ENCODE measurements around the gene CBR1.
"Not testable (repeated sequence)": the region's sequence is repeated elsewhere in the genome, so short reads cannot be mapped to it uniquely, and the experiment has no call there.

Gene CBR1

GRCh38 chr21:36079671-36080070 lies 9.8 kb downstream of the CBR1 start:
- H3K36me3 Mint-ChIP-seq: peaks cover 11% of the 10 kb centered on the region
- H3K27ac Mint-ChIP-seq: peak overlapping the region; percentile 99
- DNase-seq: no peak
- H3K27me3 Mint-ChIP-seq: no peaks in the 10 kb centered on the region
- peaks cover 51% of the 10 kb centered on the region for H3K4me1 Mint-ChIP-seq
- H3K4me3 Mint-ChIP-seq: peak overlapping the region; percentile 74
- H3K9me3 Mint-ChIP-seq: no peaks in the 10 kb centered on the region
- CTCF ChIA-PET: interaction anchor here (0.8 to 2.0 kb wide), 3 partner anchors 9 to 33 kb away, joined by 4 to 6 read pairs (median 5); no protein-coding TSS in a partner anchor

GRCh38 chr21:36080386-36080785 lies 10.6 kb downstream of the CBR1 start:
- Mint-ChIP-seq H3K9me3 (no peaks in the 10 kb centered on the region), H3K27ac (peak overlapping the region; percentile 99), H3K36me3 (peaks cover 9% of the 10 kb centered on the region), H3K4me1 (peaks cover 49% of the 10 kb centered on the region), H3K27me3 (no peaks in the 10 kb centered on the region), H3K4me3 (no peak overlapping the region)
- CTCF ChIA-PET: interaction anchor here (0.8 kb wide), 1 partner anchor 38 kb away, joined by 4 read pairs; no protein-coding TSS in a partner anchor
- DNase-seq: no peak

GRCh38 chr21:36082237-36082664 lies 12.4 kb downstream of the CBR1 start:
- H3K9me3 Mint-ChIP-seq: no peaks in the 10 kb centered on the region
- H3K4me1 Mint-ChIP-seq: peaks cover 43% of the 10 kb centered on the region
- DNase-seq: no peak
- CTCF ChIA-PET: no interaction called here
- H3K27me3 Mint-ChIP-seq: no peaks in the 10 kb centered on the region
- no peak overlapping the region for H3K4me3 Mint-ChIP-seq
- peaks cover 6% of the 10 kb centered on the region for H3K36me3 Mint-ChIP-seq
- no peak overlapping the region for H3K27ac Mint-ChIP-seq

- no peak overlapping the region for H3K27ac Mint-ChIP-seq
Measured at GRCh38 chr21:36087362-36088138, 17.7 kb downstream of the CBR1 start.

GRCh38 chr21:36089946-36090345 lies 20.1 kb downstream of the CBR1 start:
- CTCF ChIA-PET: interaction anchor here (0.7 kb wide), 1 partner anchor 162 kb away, joined by 3 read pairs; no protein-coding TSS in a partner anchor
- Mint-ChIP-seq H3K27ac (no peak overlapping the region), H3K9me3 (peaks cover 12% of the 10 kb centered on the region), H3K4me3 (no peak overlapping the region), H3K27me3 (peaks cover 14% of the 10 kb centered on the region), H3K36me3 (no peaks in the 10 kb centered on the region), H3K4me1 (peaks cover 11% of the 10 kb centered on the region)
- DNase-seq: no peak

More at GRCh38 chr21:36087362-36088138, 17.7 kb downstream of the CBR1 start:
- Mint-ChIP-seq H3K36me3 (no peaks in the 10 kb centered on the region), H3K27me3 (peaks cover under 1% of the 10 kb centered on the region), H3K9me3 (no peaks in the 10 kb centered on the region), H3K4me1 (peaks cover 11% of the 10 kb centered on the region), H3K4me3 (no peak overlapping the region)
- CTCF ChIA-PET: interaction anchor here (1.0 to 1.1 kb wide), 2 partner anchors 14 to 16 kb away, joined by 3 read pairs; no protein-coding TSS in a partner anchor
- no peak for DNase-seq

- H3K27ac Mint-ChIP-seq: no peak overlapping the region
- no peak overlapping the region for H3K4me3 Mint-ChIP-seq
- no peak for DNase-seq
- CTCF ChIA-PET: no interaction called here
- H3K9me3 Mint-ChIP-seq: peaks cover 16% of the 10 kb centered on the region
- no peaks in the 10 kb centered on the region for H3K36me3 Mint-ChIP-seq
- H3K4me1 Mint-ChIP-seq: no peaks in the 10 kb centered on the region
- peaks cover 29% of the 10 kb centered on the region for H3K27me3 Mint-ChIP-seq
Measured at GRCh38 chr21:36092681-36093080, 22.9 kb downstream of the CBR1 start.

GRCh38 chr21:36093512-36093911 lies 23.7 kb downstream of the CBR1 start:
- Mint-ChIP-seq H3K27ac (no peak overlapping the region), H3K9me3 (peaks cover 16% of the 10 kb centered on the region), H3K4me3 (no peak overlapping the region), H3K36me3 (no peaks in the 10 kb centered on the region), H3K27me3 (peaks cover 29% of the 10 kb centered on the region), H3K4me1 (no peaks in the 10 kb centered on the region)
- CTCF ChIA-PET: no interaction called here
- no peak for DNase-seq

- Mint-ChIP-seq H3K36me3 (no peaks in the 10 kb centered on the region), H3K27ac (no peak overlapping the region)
- no peak for DNase-seq
Measured at GRCh38 chr21:36096398-36097290, 26.8 kb downstream of the CBR1 start.

GRCh38 chr21:36097427-36098181 lies 27.8 kb downstream of the CBR1 start:
- Mint-ChIP-seq H3K36me3 (no peaks in the 10 kb centered on the region), H3K9me3 (peaks cover 16% of the 10 kb centered on the region), H3K27ac (no peak overlapping the region), H3K4me1 (no peaks in the 10 kb centered on the region), H3K4me3 (no peak overlapping the region), H3K27me3 (peaks cover 28% of the 10 kb centered on the region)
- DNase-seq: no peak
- CTCF ChIA-PET: no interaction called here

More at GRCh38 chr21:36096398-36097290, 26.8 kb downstream of the CBR1 start:
- peaks cover 29% of the 10 kb centered on the region for H3K27me3 Mint-ChIP-seq
- H3K4me3 Mint-ChIP-seq: no peak overlapping the region
- CTCF ChIA-PET: interaction anchor here (0.7 kb wide), 1 partner anchor 227 kb away, joined by 3 read pairs; no protein-coding TSS in a partner anchor
- no peaks in the 10 kb centered on the region for H3K4me1 Mint-ChIP-seq
- H3K9me3 Mint-ChIP-seq: peaks cover 16% of the 10 kb centered on the region

- CTCF ChIA-PET: no interaction called here
- DNase-seq: no peak
- H3K27me3 Mint-ChIP-seq: peaks cover 23% of the 10 kb centered on the region
- H3K27ac Mint-ChIP-seq: no peak overlapping the region
- no peaks in the 10 kb centered on the region for H3K4me1 Mint-ChIP-seq
- H3K36me3 Mint-ChIP-seq: no peaks in the 10 kb centered on the region
- no peak overlapping the region for H3K4me3 Mint-ChIP-seq
- H3K9me3 Mint-ChIP-seq: peaks cover 13% of the 10 kb centered on the region
Measured at GRCh38 chr21:36098182-36098532, 28.3 kb downstream of the CBR1 start.

- no peak for DNase-seq
- peaks cover 15% of the 10 kb centered on the region for H3K27me3 Mint-ChIP-seq
- H3K27ac Mint-ChIP-seq: no peak overlapping the region
- CTCF ChIA-PET: no interaction called here
- no peak overlapping the region for H3K4me3 Mint-ChIP-seq
- no peaks in the 10 kb centered on the region for H3K36me3 Mint-ChIP-seq
- H3K4me1 Mint-ChIP-seq: no peaks in the 10 kb centered on the region
- H3K9me3 Mint-ChIP-seq: peaks cover 7% of the 10 kb centered on the region
Measured at GRCh38 chr21:36099000-36099399, 29.2 kb downstream of the CBR1 start.

- H3K36me3 Mint-ChIP-seq, H3K27ac Mint-ChIP-seq, DNase-seq, H3K4me3 Mint-ChIP-seq, CTCF ChIA-PET, H3K4me1 Mint-ChIP-seq, H3K9me3 Mint-ChIP-seq: not testable (repeated sequence)
- H3K27me3 Mint-ChIP-seq: peaks cover 23% of the 10 kb centered on the region
Measured at GRCh38 chr21:36099695-36100211, 29.9 kb downstream of the CBR1 start.

GRCh38 chr21:36100971-36101641 lies 31.3 kb downstream of the CBR1 start:
- Mint-ChIP-seq H3K4me3 (no peak overlapping the region), H3K27me3 (peaks cover 27% of the 10 kb centered on the region), H3K27ac (no peak overlapping the region), H3K36me3 (no peaks in the 10 kb centered on the region), H3K4me1 (peaks cover 4% of the 10 kb centered on the region), H3K9me3 (peaks cover 4% of the 10 kb centered on the region)
- CTCF ChIA-PET: interaction anchor here (1.2 to 1.8 kb wide), 3 partner anchors 12 to 73 kb away, joined by 3 to 8 read pairs (median 3); no protein-coding TSS in a partner anchor
- DNase-seq: no peak

All from activated naive CD4-positive, alpha-beta T cell treated with anti-CD3 and anti-CD28 coated beads, Interleukin-2, amount 10 ng/mL, durations not matched to agents 7 days and 5 days (primary cell).